ENCODE measurements around the gene CAPZA2.
"Not testable (repeated sequence)": the region's sequence is repeated elsewhere in the genome, so short reads cannot be mapped to it uniquely, and the experiment has no call there.

The CAPZA2 gene

DNA sequence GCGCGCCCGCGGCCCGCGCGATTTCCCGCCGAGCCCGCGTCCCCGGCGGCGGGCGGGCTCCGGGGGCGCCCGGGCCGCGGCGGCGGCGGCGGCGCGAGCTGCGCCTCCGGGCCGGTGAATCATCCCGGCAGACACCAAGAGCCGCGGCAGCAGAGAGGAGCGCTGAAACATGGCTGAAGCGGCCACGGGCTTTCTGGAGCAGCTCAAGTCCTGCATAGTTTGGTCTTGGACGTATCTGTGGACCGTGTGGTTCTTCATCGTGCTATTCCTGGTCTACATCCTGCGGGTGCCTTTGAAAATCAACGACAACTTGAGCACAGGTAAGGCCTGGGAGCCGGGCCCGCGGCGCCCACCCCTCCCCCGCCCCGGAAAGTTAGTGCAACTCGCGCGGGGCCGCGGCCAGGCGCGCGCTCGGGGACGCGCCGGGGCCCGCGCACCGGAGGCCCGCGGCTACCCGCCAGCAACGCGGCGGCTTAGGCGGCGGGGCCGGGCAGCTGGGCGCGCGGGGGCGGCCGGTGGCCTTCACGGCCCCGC, 91.1 kb downstream of the CAPZA2 start, which contains the start of gene ST7:
Gene ST7, plus strand, starts transcription at position 130 of the 534 bp plus-strand sequence. Its CDS starts 40 bp downstream, at position 170.
- H3K4me3 ChIP-seq (ENCODE audit: low read length) = peak within 1 kb of the TSS; percentile 90
- DNase-seq (ENCODE audit: low read depth) = peak; percentile 18
- TF ChIP-seq, protein P1, sequence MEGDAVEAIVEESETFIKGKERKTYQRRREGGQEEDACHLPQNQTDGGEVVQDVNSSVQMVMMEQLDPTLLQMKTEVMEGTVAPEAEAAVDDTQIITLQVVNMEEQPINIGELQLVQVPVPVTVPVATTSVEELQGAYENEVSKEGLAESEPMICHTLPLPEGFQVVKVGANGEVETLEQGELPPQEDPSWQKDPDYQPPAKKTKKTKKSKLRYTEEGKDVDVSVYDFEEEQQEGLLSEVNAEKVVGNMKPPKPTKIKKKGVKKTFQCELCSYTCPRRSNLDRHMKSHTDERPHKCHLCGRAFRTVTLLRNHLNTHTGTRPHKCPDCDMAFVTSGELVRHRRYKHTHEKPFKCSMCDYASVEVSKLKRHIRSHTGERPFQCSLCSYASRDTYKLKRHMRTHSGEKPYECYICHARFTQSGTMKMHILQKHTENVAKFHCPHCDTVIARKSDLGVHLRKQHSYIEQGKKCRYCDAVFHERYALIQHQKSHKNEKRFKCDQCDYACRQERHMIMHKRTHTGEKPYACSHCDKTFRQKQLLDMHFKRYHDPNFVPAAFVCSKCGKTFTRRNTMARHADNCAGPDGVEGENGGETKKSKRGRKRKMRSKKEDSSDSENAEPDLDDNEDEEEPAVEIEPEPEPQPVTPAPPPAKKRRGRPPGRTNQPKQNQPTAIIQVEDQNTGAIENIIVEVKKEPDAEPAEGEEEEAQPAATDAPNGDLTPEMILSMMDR (conservative IDR thresholded peaks at IDR 0.05; ENCODE audit: low read depth, low read length) = no peak

DNA sequence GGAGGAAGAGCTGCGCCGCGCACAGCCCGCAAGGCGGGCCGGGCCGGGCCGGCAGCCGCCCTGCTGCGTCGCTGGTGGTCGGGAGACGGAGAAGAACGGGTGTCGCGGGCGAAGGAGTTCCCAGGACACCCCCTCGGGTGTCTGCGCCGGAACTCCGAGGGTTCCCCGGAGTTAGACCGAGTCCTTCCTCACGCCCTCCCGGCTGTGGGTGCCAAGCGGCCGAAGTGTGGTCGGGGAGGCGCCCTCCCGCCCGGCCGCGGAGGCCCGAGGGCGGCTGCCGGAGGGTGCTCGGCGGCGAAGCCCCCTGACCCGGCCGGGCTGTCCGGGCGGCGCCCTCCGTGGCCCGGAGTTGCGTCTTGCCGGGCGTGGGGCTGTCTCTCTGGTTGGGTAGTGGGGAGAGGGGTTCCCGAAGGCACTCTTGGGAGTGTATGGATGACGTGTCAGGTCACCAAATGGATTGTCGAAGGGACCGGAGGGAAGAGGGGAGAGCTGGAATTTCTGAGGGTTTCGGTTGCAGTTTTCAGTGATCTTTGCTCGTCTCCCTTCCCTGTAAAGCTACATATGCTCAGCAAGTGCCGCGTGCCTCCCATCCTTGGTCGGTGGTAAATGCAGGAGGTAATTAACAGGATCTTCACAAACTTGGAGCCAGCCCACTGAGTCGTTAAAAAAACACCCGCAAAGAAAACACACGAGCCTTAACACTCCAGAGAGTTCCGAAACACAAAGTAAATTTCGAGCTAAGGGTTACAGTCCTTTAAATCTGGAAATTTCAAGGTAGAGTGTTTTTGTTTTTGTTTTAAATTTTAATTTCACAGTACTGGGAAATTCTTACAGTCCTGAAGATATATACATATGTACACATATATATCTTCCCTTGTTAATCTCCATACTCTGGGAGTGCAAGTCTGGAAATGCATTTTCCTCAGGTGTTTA, 91.8 kb downstream of the CAPZA2 start:
- TF ChIP-seq, protein P1 (conservative IDR thresholded peaks at IDR 0.05; ENCODE audit: low read depth, low read length) = no peak
- peak overlapping the region; percentile 90 for H3K4me3 ChIP-seq (ENCODE audit: low read length)
- DNase-seq (ENCODE audit: low read depth) = peak; percentile 49

DNA sequence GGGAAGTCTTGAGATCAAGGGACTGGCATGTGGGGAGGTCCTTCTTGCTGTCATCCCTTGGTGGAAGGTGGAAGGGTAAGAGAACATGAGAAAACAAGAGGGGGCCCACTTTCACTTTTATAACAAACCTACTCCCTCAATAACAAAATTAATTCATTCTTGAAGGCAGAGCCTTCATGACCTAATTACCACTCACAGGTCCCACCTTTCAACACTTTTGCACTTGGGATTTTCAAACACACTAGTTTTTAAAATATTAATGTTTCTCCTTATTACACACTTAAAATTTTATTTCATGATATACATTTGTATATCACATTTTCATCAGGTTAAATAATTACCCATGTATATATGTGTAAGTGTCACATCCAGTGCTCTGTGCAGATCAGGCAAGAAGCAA, 93.0 kb downstream of the CAPZA2 start:
- H3K4me3 ChIP-seq (ENCODE audit: low read length) = no peak overlapping the region
- TF ChIP-seq, protein P1 (conservative IDR thresholded peaks at IDR 0.05; ENCODE audit: low read depth, low read length) = no peak
- DNase-seq (ENCODE audit: low read depth) = no peak

DNA sequence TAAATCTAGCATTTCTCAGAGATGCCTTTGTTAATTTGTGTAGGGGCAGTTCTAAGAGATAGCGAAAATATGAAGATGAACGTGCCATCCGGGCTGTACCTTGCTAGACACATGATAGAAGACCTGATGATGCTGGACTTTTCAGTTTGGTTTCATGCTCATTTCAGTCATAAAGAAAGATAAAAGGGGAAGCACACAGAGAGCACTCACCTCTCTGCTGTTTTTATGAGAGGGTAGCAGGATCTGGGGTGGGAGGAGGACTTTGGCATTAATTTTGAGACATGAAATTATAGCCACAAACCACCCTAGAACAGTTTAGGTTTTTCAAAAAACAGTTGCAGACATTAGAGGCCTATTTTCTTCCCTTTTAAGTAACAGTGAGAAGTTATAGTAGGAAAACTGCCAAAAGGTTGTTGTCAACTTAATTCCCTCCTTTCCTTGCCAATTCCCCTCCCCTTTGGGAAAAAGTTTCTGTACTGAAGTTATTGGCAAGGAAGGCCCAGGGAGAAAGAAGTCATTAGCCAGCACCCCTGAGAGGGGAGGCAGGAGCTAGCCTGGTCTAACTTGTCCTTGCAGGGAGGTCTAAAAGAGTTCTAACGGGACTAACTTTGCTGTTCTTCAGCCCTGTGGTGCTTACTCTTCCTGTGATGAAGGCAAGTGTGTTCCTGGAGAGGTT, 93.6 kb downstream of the CAPZA2 start:
- TF ChIP-seq, protein P1 (conservative IDR thresholded peaks at IDR 0.05; ENCODE audit: low read depth, low read length) = no peak
- no peak overlapping the region for H3K4me3 ChIP-seq (ENCODE audit: low read length)
- peak; percentile 17 for DNase-seq (ENCODE audit: low read depth)

DNA sequence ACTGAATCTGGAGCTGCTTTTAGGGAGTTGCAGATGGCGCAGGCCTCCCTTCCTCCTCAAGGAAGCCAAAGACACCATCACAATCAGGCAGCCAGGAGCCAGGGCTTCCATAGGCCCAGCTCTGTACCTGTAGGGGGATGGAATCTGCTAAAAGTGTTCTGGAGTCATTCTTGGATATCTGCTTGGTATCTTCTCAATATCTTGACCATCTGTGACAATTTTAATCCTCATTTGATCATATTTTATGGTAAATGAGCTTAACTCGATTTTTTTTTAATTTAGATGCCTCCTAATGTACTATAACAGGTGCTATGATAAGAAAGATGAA, 94.1 kb downstream of the CAPZA2 start:
- no peak for DNase-seq (ENCODE audit: low read depth)
- H3K4me3 ChIP-seq (ENCODE audit: low read length) = no peak overlapping the region
- TF ChIP-seq, protein P1 (conservative IDR thresholded peaks at IDR 0.05; ENCODE audit: low read depth, low read length) = no peak

DNA sequence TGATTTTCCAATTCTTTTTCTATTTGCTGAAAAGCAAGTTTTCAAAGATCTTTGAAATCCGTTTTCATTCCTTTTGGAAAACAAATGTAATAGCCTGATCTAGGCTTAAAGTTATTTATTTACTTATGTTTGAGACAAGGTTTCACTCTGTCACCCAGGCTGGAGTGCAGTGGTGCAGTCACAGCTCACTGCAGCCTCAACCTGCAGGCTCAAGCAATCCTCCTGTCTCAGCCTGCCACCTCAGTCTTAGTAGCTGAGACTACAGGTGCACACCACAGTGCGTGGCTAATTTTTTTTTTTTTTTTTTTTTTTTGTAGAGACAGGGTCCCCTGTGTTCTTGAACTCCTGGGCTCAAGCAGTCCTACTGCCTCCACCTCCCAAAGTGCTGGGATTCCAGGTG, 95.5 kb downstream of the CAPZA2 start:
- H3K4me3 ChIP-seq (ENCODE audit: low read length) = no peak overlapping the region
- no peak for DNase-seq (ENCODE audit: low read depth)
- TF ChIP-seq, protein P1 (conservative IDR thresholded peaks at IDR 0.05; ENCODE audit: low read depth, low read length) = no peak

DNA sequence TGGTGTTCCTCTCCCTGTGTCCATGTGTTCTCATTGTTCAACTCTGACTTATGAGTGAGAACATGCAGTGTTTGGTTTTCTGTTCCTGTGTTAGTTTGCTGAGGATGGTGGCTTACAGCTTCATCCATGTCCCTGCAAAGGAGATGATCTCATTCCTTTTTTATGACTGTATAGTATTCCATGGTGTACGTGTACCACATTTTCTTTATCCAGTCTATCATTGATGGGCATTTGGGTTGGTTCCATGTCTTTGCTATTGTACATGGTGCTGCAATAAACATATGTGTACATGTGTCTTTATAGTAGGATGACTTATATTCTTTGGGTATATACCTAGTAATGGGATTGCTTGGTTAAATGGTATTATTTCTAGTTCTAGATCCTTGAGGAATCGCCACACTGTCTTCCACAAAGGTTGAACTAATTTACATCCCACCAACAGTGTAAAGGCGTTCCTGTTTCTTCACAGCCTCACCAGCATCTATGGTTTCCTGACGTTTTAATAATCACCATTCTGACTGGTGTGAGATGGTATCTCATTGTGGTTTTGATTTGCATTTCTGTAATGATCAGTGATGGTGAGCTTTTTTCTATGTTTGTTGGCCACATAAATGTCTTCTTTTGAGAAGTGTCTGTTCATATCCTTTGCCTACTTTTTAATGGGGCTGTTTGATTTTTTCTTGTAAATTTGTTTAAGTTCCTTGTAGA, 99.7 kb downstream of the CAPZA2 start:
- not testable (repeated sequence) for H3K4me3 ChIP-seq (ENCODE audit: low read length); DNase-seq (ENCODE audit: low read depth)

All from retinal pigment epithelial cell (primary cell).